Measurements from ENCODE around the gene RNF126. TPM values are rescaled to one million over a fixed set of nuclear protein-coding genes. Genes with fewer than 3 reads are reported as not detected.
A peak's percentile ranks its signal among the peaks of the same experiment; 100 is the strongest.

The RNF126 gene
- total RNA-seq, 2 donors from 2014 or later, result 24.5 to 27.1 TPM

DNA sequence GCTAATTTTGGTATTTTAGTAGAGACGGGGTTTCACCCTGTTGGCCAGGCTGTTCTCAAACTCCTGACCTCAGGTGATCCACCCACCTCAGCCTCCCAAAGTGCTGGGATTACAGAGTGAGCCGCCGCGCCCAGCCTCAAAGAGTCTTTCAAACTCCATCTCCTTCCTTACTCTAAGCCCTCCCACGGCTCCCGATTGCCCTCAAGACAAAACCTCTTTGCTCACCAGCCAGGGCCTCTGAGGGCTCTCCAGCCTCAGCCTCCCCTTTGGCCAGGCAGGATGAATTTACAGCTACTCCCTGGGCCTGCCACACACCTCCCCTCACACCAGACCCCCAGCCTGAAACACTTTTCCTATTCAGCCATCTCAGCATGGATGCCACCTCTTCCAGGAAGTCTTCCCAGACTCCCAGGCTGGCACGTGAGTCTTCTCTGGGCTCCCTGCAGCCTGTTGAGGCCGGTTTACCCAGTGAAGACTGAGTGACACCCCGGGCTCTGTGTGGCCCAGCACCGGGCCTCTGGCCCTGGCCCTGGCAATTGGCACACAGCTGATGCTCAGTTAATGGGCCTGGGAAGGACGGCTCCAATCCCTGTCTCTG, 24.7 kb upstream of the RNF126 start:
- intact Hi-C loops (cut with DNase I), result no loop called here
- DNase-seq (ENCODE audit: low spot score), result no peak

- DNase-seq (ENCODE audit: low spot score), result no peak
These were observed 23.7 kb upstream of the RNF126 start for GRCh38 chr19:686589-687297.

GRCh38 chr19:685454-685931, 22.5 kb upstream of the RNF126 start:
- intact Hi-C loops (cut with DNase I), result no loop called here
- no peak for DNase-seq (ENCODE audit: low spot score)

More at GRCh38 chr19:686589-687297, 23.7 kb upstream of the RNF126 start:
- intact Hi-C loops (cut with DNase I), result no loop called here

DNA sequence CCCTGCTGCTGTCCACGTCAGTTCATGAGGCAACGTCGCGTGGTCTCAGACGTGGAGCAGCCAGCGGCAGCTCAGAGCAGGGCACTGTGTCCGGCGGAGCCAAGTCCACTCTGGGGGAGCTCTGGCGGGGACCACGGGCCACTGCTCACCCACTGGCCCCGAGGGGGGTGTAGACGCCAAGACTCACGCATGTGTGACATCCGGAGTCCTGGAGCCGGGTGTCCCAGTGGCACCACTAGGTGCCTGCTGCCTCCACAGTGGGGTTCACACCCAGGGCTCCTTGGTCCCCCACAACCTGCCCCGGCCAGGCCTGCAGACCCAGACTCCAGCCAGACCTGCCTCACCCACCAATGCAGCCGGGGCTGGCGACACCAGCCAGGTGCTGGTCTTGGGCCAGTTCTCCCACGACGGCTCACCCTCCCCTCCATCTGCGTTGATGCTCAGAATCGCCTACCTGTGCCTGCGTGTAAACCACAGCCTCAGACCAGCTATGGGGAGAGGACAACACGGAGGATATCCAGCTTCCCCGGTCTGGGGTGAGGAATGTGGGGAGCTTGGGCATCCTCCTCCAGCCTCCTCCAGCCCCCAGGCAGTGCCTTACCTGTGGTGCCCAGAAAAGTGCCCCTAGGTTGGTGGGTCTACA, 19.8 kb upstream of the RNF126 start:
- intact Hi-C loops (cut with DNase I), result no loop called here
- no peak for DNase-seq (ENCODE audit: low spot score)

DNA sequence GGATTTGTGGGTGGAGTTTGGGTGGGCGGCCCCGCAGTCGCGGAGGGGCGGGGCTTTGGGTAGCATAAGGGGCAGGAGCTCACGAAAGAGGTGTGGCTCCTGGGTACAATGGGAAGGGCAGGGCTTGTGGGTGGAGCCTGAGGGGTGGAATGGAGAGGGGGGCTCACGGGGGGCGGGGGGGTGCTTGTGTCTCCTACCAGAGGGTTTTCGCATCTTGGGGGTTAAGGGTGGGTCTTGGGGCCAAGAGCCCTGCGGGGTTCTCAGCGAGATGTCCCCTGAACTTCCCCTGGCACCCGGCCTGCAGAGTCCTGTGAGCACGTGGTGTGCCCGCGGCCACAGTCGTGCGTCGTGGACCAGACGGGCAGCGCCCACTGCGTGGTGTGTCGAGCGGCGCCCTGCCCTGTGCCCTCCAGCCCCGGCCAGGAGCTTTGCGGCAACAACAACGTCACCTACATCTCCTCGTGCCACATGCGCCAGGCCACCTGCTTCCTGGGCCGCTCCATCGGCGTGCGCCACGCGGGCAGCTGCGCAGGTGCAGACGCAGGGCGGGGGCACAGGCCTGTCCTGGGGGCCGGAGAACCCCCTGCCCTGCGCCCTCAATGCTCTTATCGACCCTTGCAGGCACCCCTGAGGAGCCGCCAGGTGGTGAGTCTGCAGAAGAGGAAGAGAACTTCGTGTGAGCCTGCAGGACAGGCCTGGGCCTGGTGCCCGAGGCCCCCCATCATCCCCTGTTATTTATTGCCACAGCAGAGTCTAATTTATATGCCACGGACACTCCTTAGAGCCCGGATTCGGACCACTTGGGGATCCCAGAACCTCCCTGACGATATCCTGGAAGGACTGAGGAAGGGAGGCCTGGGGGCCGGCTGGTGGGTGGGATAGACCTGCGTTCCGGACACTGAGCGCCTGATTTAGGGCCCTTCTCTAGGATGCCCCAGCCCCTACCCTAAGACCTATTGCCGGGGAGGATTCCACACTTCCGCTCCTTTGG, 18.3 kb upstream of the RNF126 start:
- intact Hi-C loops (cut with DNase I), result no loop called here
- no peak for DNase-seq (ENCODE audit: low spot score)

GRCh38 chr19:680287-681028, 17.4 kb upstream of the RNF126 start:
- peak; percentile 100 for DNase-seq (ENCODE audit: low spot score)
- intact Hi-C loops (cut with DNase I), result no loop called here

GRCh38 chr19:679418-680286, 16.6 kb upstream of the RNF126 start:
- intact Hi-C loops (cut with DNase I), result no loop called here
- peak; percentile 95 for DNase-seq (ENCODE audit: low spot score)

GRCh38 chr19:678791-679388, 15.9 kb upstream of the RNF126 start:
- DNase-seq (ENCODE audit: low spot score), result no peak
- intact Hi-C loops (cut with DNase I), result no loop called here

- intact Hi-C loops (cut with DNase I), result no loop called here
- DNase-seq (ENCODE audit: low spot score), result no peak
These were observed 14.8 kb upstream of the RNF126 start for GRCh38 chr19:677601-678436.

- intact Hi-C loops (cut with DNase I), result no loop called here
- DNase-seq (ENCODE audit: low spot score), result peak; percentile 94
These were observed 14.2 kb upstream of the RNF126 start for GRCh38 chr19:677201-677600.

- intact Hi-C loops (cut with DNase I), result no loop called here
- DNase-seq (ENCODE audit: low spot score), result no peak
These were observed 13.5 kb upstream of the RNF126 start, which contains the start of gene FSTL3 for GRCh38 chr19:676339-677105. Gene FSTL3 (plus strand): TSS chr19:676392. CDS start chr19:676424, 32 bp downstream.

GRCh38 chr19:676007-676338, 13.0 kb upstream of the RNF126 start:
- intact Hi-C loops (cut with DNase I), result no loop called here
- no peak for DNase-seq (ENCODE audit: low spot score)

- DNase-seq (ENCODE audit: low spot score), result no peak
- intact Hi-C loops (cut with DNase I), result no loop called here
These were observed 11.5 kb upstream of the RNF126 start for GRCh38 chr19:674282-675151.

GRCh38 chr19:670609-671075, 7.6 kb upstream of the RNF126 start:
- DNase-seq (ENCODE audit: low spot score), result no peak
- intact Hi-C loops (cut with DNase I), result no loop called here

All from posterior vena cava (tissue), 2 donors.